Neural progenitor cell (in vitro differentiated cells): ENCODE measurements around the gene NEAT1. TPM values are rescaled to one million over a fixed set of nuclear protein-coding genes. Genes with fewer than 3 reads are reported as not detected.
A peak's percentile ranks its signal among the peaks of the same experiment; 100 is the strongest.

Experiments
- DNase-seq: peaks from one replicate; pipeline ENCODE4 v3.0.0-alpha.2; 2016; ENCODE audit warnings: low spot score
- H2AFZ ChIP-seq: fragments of 200-600 bp; sonication (generic); replicated peaks from 2 replicates; pipeline ENCODE4 v1.6.1; 2016; ENCODE audit warnings: antibody characterized with exemption
- H3F3A ChIP-seq: fragments of 200-600 bp; sonication (generic); 2 replicates; pipeline ENCODE4 v1.6.1; 2016; ENCODE audit warnings: antibody characterized with exemption, low read depth
- H3K27ac ChIP-seq: fragments of 200-600 bp; sonication (generic); 2 replicates; pipeline ENCODE4 v1.5.1; 2016; ENCODE audit warnings: mild to moderate bottlenecking
- H3K27me3 ChIP-seq: fragments of 200-600 bp; sonication (generic); 2 replicates; pipeline ENCODE4 v1.6.1; 2016; ENCODE audit warnings: mild to moderate bottlenecking, moderate library complexity
- H3K36me3 ChIP-seq: fragments of 200-600 bp; sonication (generic); 2 replicates; pipeline ENCODE4 v1.5.1; 2016
- H3K4me1 ChIP-seq: fragments of 200-600 bp; sonication (generic); 2 replicates; pipeline ENCODE4 v1.6.1; 2016; ENCODE audit warnings: mixed run types
- H3K4me2 ChIP-seq: fragments of 200-600 bp; sonication (generic); 2 replicates; pipeline ENCODE4 v1.6.1; 2016
- H3K4me3 ChIP-seq: fragments of 200-600 bp; sonication (generic); 2 replicates; pipeline ENCODE4 v1.5.1; 2016
- H3K79me2 ChIP-seq: fragments of 200-600 bp; sonication (generic); 2 replicates; pipeline ENCODE4 v1.6.1; 2016; ENCODE audit warnings: low read depth
- H3K9ac ChIP-seq: fragments of 200-600 bp; sonication (generic); 2 replicates; pipeline ENCODE4 v1.6.1; 2016
- H3K9me3 ChIP-seq: fragments of 200-600 bp; sonication (generic); 2 replicates; pipeline ENCODE4 v1.5.1; 2016; ENCODE audit warnings: low read depth
- H4K20me1 ChIP-seq: fragments of 200-600 bp; sonication (generic); 2 replicates; pipeline ENCODE4 v1.6.1; 2016; ENCODE audit warnings: low read depth
- H3K27ac Mint-ChIP-seq: 3 replicates; pipeline ENCODE4 v1.8.0; 2021; ENCODE audit warnings: mixed read lengths
- H3K27me3 Mint-ChIP-seq: 2 replicates; pipeline ENCODE4 v1.8.0; 2022; ENCODE audit warnings: low read depth, mild to moderate bottlenecking, inconsistent platforms, moderate library complexity, mixed read lengths; ENCODE audit not compliant: insufficient read depth
- H3K36me3 Mint-ChIP-seq: 3 replicates; pipeline ENCODE4 v1.8.0; 2021; ENCODE audit warnings: mixed read lengths
- H3K4me1 Mint-ChIP-seq: 3 replicates; pipeline ENCODE4 v1.8.0; 2021; ENCODE audit warnings: mixed read lengths
- H3K4me3 Mint-ChIP-seq: 3 replicates; pipeline ENCODE4 v1.8.0; 2021; ENCODE audit warnings: mild to moderate bottlenecking, moderate library complexity, mixed read lengths
- H3K9me3 Mint-ChIP-seq: 3 replicates; pipeline ENCODE4 v1.8.0; 2020; ENCODE audit warnings: mixed read lengths
- EZH2 ChIP-seq: fragments of 200-600 bp; sonication (generic); IDR thresholded peaks from 2 replicates; pipeline ENCODE4 v1.6.1; 2017; ENCODE audit warnings: antibody characterized with exemption, mild to moderate bottlenecking, moderate library complexity
- EZH2phosphoT487 ChIP-seq: fragments of 200-600 bp; sonication (generic); IDR thresholded peaks from 2 replicates; pipeline ENCODE4 v1.6.1; 2017; ENCODE audit warnings: antibody characterized with exemption
- total RNA-seq: library from RNA; depleted of rRNA; stranded (reverse); fragments of >200 nt; gene quantifications from 2 replicates; pipeline ENCODE4 v1.2.3, GENCODE V29; 2015; ENCODE audit warnings: low replicate concordance
- TF ChIP-seq, protein P1 (sequence below): fragments of 200-600 bp; sonication (generic); IDR thresholded peaks from 2 replicates; pipeline ENCODE4 v1.5.1; 2017; ENCODE audit warnings: antibody characterized with exemption, mild to moderate bottlenecking

The NEAT1 gene
- total RNA-seq, 1 donor from 2014 or later: 4.0 TPM

GRCh38 chr11:65435981-65436411 is 13.4 kb downstream of the NEAT1 start:
- H3K4me1 ChIP-seq: no peaks in the 10 kb centered on the region
- Mint-ChIP-seq H3K4me3 (no peak overlapping the region), H3K36me3 (peaks cover 3% of the 10 kb centered on the region), H3K4me1 (peaks cover 3% of the 10 kb centered on the region), H3K9me3 (no peaks in the 10 kb centered on the region), H3K27me3 (peaks cover 7% of the 10 kb centered on the region), H3K27ac (no peak overlapping the region)
- no peaks in the 10 kb centered on the region for H3K36me3 ChIP-seq
- peak overlapping the region; percentile 18 for H3K9ac ChIP-seq
- no peak overlapping the region for H3K4me2 ChIP-seq
- H3K27me3 ChIP-seq: no peaks in the 10 kb centered on the region
- H4K20me1 ChIP-seq: no peaks in the 10 kb centered on the region
- TF ChIP-seq EZH2: no peak
- TF ChIP-seq EZH2phosphoT487: no peak
- TF ChIP-seq, protein P1, sequence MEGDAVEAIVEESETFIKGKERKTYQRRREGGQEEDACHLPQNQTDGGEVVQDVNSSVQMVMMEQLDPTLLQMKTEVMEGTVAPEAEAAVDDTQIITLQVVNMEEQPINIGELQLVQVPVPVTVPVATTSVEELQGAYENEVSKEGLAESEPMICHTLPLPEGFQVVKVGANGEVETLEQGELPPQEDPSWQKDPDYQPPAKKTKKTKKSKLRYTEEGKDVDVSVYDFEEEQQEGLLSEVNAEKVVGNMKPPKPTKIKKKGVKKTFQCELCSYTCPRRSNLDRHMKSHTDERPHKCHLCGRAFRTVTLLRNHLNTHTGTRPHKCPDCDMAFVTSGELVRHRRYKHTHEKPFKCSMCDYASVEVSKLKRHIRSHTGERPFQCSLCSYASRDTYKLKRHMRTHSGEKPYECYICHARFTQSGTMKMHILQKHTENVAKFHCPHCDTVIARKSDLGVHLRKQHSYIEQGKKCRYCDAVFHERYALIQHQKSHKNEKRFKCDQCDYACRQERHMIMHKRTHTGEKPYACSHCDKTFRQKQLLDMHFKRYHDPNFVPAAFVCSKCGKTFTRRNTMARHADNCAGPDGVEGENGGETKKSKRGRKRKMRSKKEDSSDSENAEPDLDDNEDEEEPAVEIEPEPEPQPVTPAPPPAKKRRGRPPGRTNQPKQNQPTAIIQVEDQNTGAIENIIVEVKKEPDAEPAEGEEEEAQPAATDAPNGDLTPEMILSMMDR: no peak
- H3K9me3 ChIP-seq: no peaks in the 10 kb centered on the region
- no peaks in the 10 kb centered on the region for H3F3A ChIP-seq
- H3K27ac ChIP-seq: no peak overlapping the region
- H3K4me3 ChIP-seq: no peak overlapping the region
- H3K79me2 ChIP-seq: no peaks in the 10 kb centered on the region
- no peak for DNase-seq
- H2AFZ ChIP-seq: no peak overlapping the region

- Histone ChIP-seq H3K36me3 (no peaks in the 10 kb centered on the region), H3K9ac (peak overlapping the region; percentile 18), H3F3A (no peaks in the 10 kb centered on the region), H3K9me3 (no peaks in the 10 kb centered on the region), H3K79me2 (no peaks in the 10 kb centered on the region), H3K4me2 (no peak overlapping the region), H3K4me3 (no peak overlapping the region), H4K20me1 (no peaks in the 10 kb centered on the region), H3K27me3 (no peaks in the 10 kb centered on the region), H3K27ac (no peak overlapping the region), H2AFZ (no peak overlapping the region), H3K4me1 (no peaks in the 10 kb centered on the region)
- H3K9me3 Mint-ChIP-seq: no peaks in the 10 kb centered on the region
- peaks cover 3% of the 10 kb centered on the region for H3K4me1 Mint-ChIP-seq
- TF ChIP-seq EZH2phosphoT487 (no peak), EZH2 (no peak)
- TF ChIP-seq, protein P1: no peak
- no peak for DNase-seq
- H3K4me3 Mint-ChIP-seq: no peak overlapping the region
- no peak overlapping the region for H3K27ac Mint-ChIP-seq
- H3K27me3 Mint-ChIP-seq: peaks cover 7% of the 10 kb centered on the region
- peaks cover 3% of the 10 kb centered on the region for H3K36me3 Mint-ChIP-seq
These were observed 13.9 kb downstream of the NEAT1 start for GRCh38 chr11:65436412-65437032.

- no peak overlapping the region for H3K4me2 ChIP-seq
- Mint-ChIP-seq H3K27ac (no peak overlapping the region), H3K4me1 (peaks cover 5% of the 10 kb centered on the region), H3K4me3 (no peak overlapping the region), H3K9me3 (no peaks in the 10 kb centered on the region), H3K36me3 (peaks cover 3% of the 10 kb centered on the region), H3K27me3 (peaks cover 9% of the 10 kb centered on the region)
- H3F3A ChIP-seq: no peaks in the 10 kb centered on the region
- H4K20me1 ChIP-seq: no peaks in the 10 kb centered on the region
- no peaks in the 10 kb centered on the region for H3K9me3 ChIP-seq
- H3K79me2 ChIP-seq: no peaks in the 10 kb centered on the region
- H3K4me3 ChIP-seq: no peak overlapping the region
- DNase-seq: no peak
- TF ChIP-seq EZH2phosphoT487 (no peak), EZH2 (no peak)
- TF ChIP-seq, protein P1: no peak
- no peak overlapping the region for H3K9ac ChIP-seq
- H3K4me1 ChIP-seq: no peaks in the 10 kb centered on the region
- H2AFZ ChIP-seq: no peak overlapping the region
- H3K27me3 ChIP-seq: no peaks in the 10 kb centered on the region
- no peaks in the 10 kb centered on the region for H3K36me3 ChIP-seq
- no peak overlapping the region for H3K27ac ChIP-seq
These were observed 15.0 kb downstream of the NEAT1 start for GRCh38 chr11:65437436-65438227.
